WTC11 (cell line): ENCODE measurements around the gene CACNA2D3.

Experiments used
- CTCF ChIP-seq: fragments of 200-600 bp; IDR thresholded peaks from 2 replicates; pipeline ENCODE4 v1.8.0; 2022; ENCODE audit warnings: antibody characterized with exemption
- NR1H2 ChIP-seq: sonication (generic); formaldehyde crosslinking; IDR thresholded peaks from 2 replicates; pipeline ENCODE4 v1.9.0; 2021; ENCODE audit warnings: mild to moderate bottlenecking, moderate library complexity, missing genetic modification reagents
- NR2C2 ChIP-seq: sonication (generic); formaldehyde crosslinking; IDR thresholded peaks from 2 replicates; pipeline ENCODE4 v1.8.0; 2022; ENCODE audit warnings: mild to moderate bottlenecking, missing genetic modification reagents
- SP1 ChIP-seq: sonication (generic); formaldehyde crosslinking; conservative IDR thresholded peaks from 2 replicates; pipeline ENCODE4 v1.8.1; 2022; ENCODE audit warnings: missing genetic modification reagents
- STAT6 ChIP-seq: sonication (generic); formaldehyde crosslinking; conservative IDR thresholded peaks from 2 replicates; pipeline ENCODE4 v1.8.1; 2023; ENCODE audit warnings: mild to moderate bottlenecking, low read depth, missing genetic modification reagents, moderate library complexity

- TF ChIP-seq NR1H2 (CRISPR knock-in tag), result no peak
- no peak for TF ChIP-seq CTCF
- no peak for TF ChIP-seq NR2C2
- TF ChIP-seq SP1 (CRISPR knock-in tag), result no peak
- no peak for TF ChIP-seq STAT6 (CRISPR knock-in tag)
Measured at GRCh38 chr3:54527521-54527920, 405.2 kb downstream of the CACNA2D3 start.
